IMR-90 (cell line): ENCODE measurements around the gene EXOC2. TPM values are rescaled to one million over a fixed set of nuclear protein-coding genes. Genes with fewer than 3 reads are reported as not detected.

ENCODE experiments used
- ATAC-seq: fragments of 200-7000 bp; cut with Tn5 transposase; 2 replicates; pipeline ENCODE4 v1.9.1; 2020; ENCODE audit warnings: low read depth, mild to moderate bottlenecking, moderate library complexity
- BruUV-seq: library from RNA; stranded (reverse); fragments of 400-500 nt; replicated peaks from 2 replicates; lab custom pipeline; 2021; lab: Mats Ljungman, UMichigan
- CTCF ChIA-PET: fragments of 300-600 bp; formaldehyde crosslinking; extraction: SDS; loops from one replicate; lab custom pipeline; 2021; ENCODE audit warnings: antibody characterized with exemption; lab: Yijun Ruan, JAX
- POLR2A ChIA-PET: fragments of 300-600 bp; sonication (Branson Sonifier 250); formaldehyde crosslinking; loops from one replicate; lab custom pipeline; 2022; ENCODE audit warnings: antibody characterized with exemption; ENCODE audit not compliant: unreplicated experiment; lab: Charles Lee
- DNase-seq: peaks from one replicate; pipeline ENCODE4 v3.0.0; 2013
- H2AFZ ChIP-seq: replicated peaks from 2 replicates; pipeline ENCODE3; 2013; ENCODE audit warnings: low read length, mild to moderate bottlenecking; ENCODE audit not compliant: poor library complexity
- H2AK5ac ChIP-seq: 2 replicates; pipeline ENCODE4 v1.6.1; 2013; ENCODE audit warnings: low read depth, low read length, inconsistent platforms
- H2AK9ac ChIP-seq: replicated peaks from 2 replicates; pipeline ENCODE3; 2013; ENCODE audit warnings: mild to moderate bottlenecking, low read depth, low read length, moderate library complexity; ENCODE audit not compliant: poor library complexity
- H2BK120ac ChIP-seq: 2 replicates; pipeline ENCODE4 v1.6.1; 2013; ENCODE audit warnings: low read depth, low read length, inconsistent platforms
- H2BK15ac ChIP-seq: 3 replicates; pipeline ENCODE4 v1.6.1; 2013; ENCODE audit warnings: low read depth, low read length, inconsistent platforms
- H2BK20ac ChIP-seq: 2 replicates; pipeline ENCODE4 v1.6.1; 2013; ENCODE audit warnings: low read depth, mild to moderate bottlenecking, inconsistent platforms, low read length, moderate library complexity
- H2BK5ac ChIP-seq: 2 replicates; pipeline ENCODE4 v1.6.1; 2013; ENCODE audit warnings: mild to moderate bottlenecking, low read depth, low read length, inconsistent platforms; ENCODE audit not compliant: poor library complexity, severe bottlenecking
- H3K14ac ChIP-seq: replicated peaks from 2 replicates; pipeline ENCODE4 v1.6.1; 2013; ENCODE audit warnings: low read depth, low read length, inconsistent platforms
- H3K18ac ChIP-seq: 2 replicates; pipeline ENCODE4 v1.6.1; 2013; ENCODE audit warnings: low read depth, low read length, control low read depth
- H3K23ac ChIP-seq: 2 replicates; pipeline ENCODE4 v1.6.1; 2013; ENCODE audit warnings: low read depth, low read length, inconsistent platforms
- H3K27ac ChIP-seq: 2 replicates; pipeline ENCODE4 v1.5.1; 2013; ENCODE audit warnings: mild to moderate bottlenecking, control low read depth, low read length; ENCODE audit not compliant: insufficient read depth
- H3K27me3 ChIP-seq: 2 replicates; pipeline ENCODE4 v1.6.1; 2013; ENCODE audit warnings: low read length; ENCODE audit not compliant: control insufficient read depth, insufficient read depth
- H3K36me3 ChIP-seq: 2 replicates; pipeline ENCODE4 v1.6.1; 2013; ENCODE audit warnings: low read length, mixed read lengths; ENCODE audit not compliant: control insufficient read depth, insufficient read depth
- H3K4ac ChIP-seq: 2 replicates; pipeline ENCODE4 v1.6.1; 2013; ENCODE audit warnings: low read depth, low read length, inconsistent platforms
- H3K4me1 ChIP-seq: 2 replicates; pipeline ENCODE4 v1.6.1; 2013; ENCODE audit warnings: low read length, mixed read lengths; ENCODE audit not compliant: control insufficient read depth, insufficient read depth
- H3K4me2 ChIP-seq: 2 replicates; pipeline ENCODE4 v1.6.1; 2013; ENCODE audit warnings: low read depth, mild to moderate bottlenecking, control low read depth, low read length, moderate library complexity
- H3K4me3 ChIP-seq: 2 replicates; pipeline ENCODE4 v1.5.1; 2013; ENCODE audit warnings: low read depth, mild to moderate bottlenecking, control low read depth, low read length, moderate library complexity; ENCODE audit not compliant: insufficient read depth
- H3K56ac ChIP-seq: 2 replicates; pipeline ENCODE4 v1.6.1; 2013; ENCODE audit warnings: low read length, inconsistent platforms; ENCODE audit not compliant: insufficient read depth; ENCODE audit errors: extremely low read depth
- H3K79me1 ChIP-seq, 2 experiments: 2 replicates each; pipeline ENCODE4 v1.6.1; 2013; ENCODE audit warnings: low read length in 2 of 2, inconsistent platforms in 1 of 2, low read depth in 1 of 2
- H3K9ac ChIP-seq: 2 replicates; pipeline ENCODE4 v1.6.1; 2013; ENCODE audit warnings: low read depth, low read length, control low read depth
- H3K9me1 ChIP-seq: 2 replicates; pipeline ENCODE4 v1.6.1; 2013; ENCODE audit warnings: low read length, inconsistent platforms; ENCODE audit not compliant: insufficient read depth
- H3K9me3 ChIP-seq: 2 replicates; pipeline ENCODE4 v1.6.1; 2013; ENCODE audit warnings: low read length; ENCODE audit not compliant: control insufficient read depth, insufficient read depth
- H4K20me1 ChIP-seq: 2 replicates; pipeline ENCODE4 v1.6.1; 2013; ENCODE audit warnings: low read length, inconsistent platforms; ENCODE audit not compliant: insufficient read depth
- H4K5ac ChIP-seq: 2 replicates; pipeline ENCODE4 v1.6.1; 2013; ENCODE audit warnings: mild to moderate bottlenecking, low read depth, low read length, control low read depth
- H4K8ac ChIP-seq, 2 experiments: 2 replicates each; pipeline ENCODE4 v1.6.1; 2013; ENCODE audit warnings: low read depth in 2 of 2, low read length in 2 of 2, control low read depth in 1 of 2, inconsistent platforms in 1 of 2
- H4K91ac ChIP-seq: 2 replicates; pipeline ENCODE4 v1.6.1; 2013; ENCODE audit warnings: low read depth, low read length, inconsistent platforms; ENCODE audit not compliant: insufficient read depth
- CEBPB ChIP-seq: IDR thresholded peaks from 2 replicates; pipeline ENCODE4 v1.6.1; 2012; ENCODE audit warnings: low read depth, low read length, improper control_type of control experiment
- MAFK ChIP-seq: IDR thresholded peaks from 2 replicates; pipeline ENCODE4 v1.6.1; 2012; ENCODE audit warnings: low read depth, low read length, improper control_type of control experiment
- MAZ ChIP-seq: IDR thresholded peaks from 2 replicates; pipeline ENCODE4 v1.6.1; 2012; ENCODE audit warnings: low read depth, mild to moderate bottlenecking, low read length, improper control_type of control experiment, moderate library complexity, borderline replicate concordance
- RAD21 ChIP-seq: IDR thresholded peaks from 2 replicates; pipeline ENCODE4 v1.6.1; 2012; ENCODE audit warnings: low read length, improper control_type of control experiment
- RCOR1 ChIP-seq: IDR thresholded peaks from 2 replicates; pipeline ENCODE4 v1.6.1; 2012; ENCODE audit warnings: mild to moderate bottlenecking, low read length, improper control_type of control experiment; ENCODE audit not compliant: insufficient replicate concordance
- WGBS, 2 experiments: methylation state at CpG; one replicate each; pipeline versions ENCODE4 v1.1.5 to v1.1.7; 2013; ENCODE audit warnings: missing lambda C conversion rate in 2 of 2; ENCODE audit not compliant: insufficient read length in 1 of 2; ENCODE audit errors: extremely low coverage in 2 of 2; 5-methylcytosine and 5-hydroxymethylcytosine counted together
- dilution Hi-C: fragments of 300-500 bp; cut with HindIII; formaldehyde crosslinking; loops from one replicate; pipeline ENCODE4 v1.14.3; 2018; ENCODE audit warnings: low sequenced_read_pairs; ENCODE audit not compliant: unreplicated experiment
- in situ Hi-C: fragments of 300-500 bp; cut with MboI; formaldehyde crosslinking; loops from 3 replicates; pipeline ENCODE4 v1.14.3; 2019; ENCODE audit warnings: low sequenced_read_pairs, inconsistent platforms, mixed read lengths
- intact Hi-C: fragments of 100-400 bp; cut with micrococcal nuclease; formaldehyde crosslinking; loops from 2 replicates; pipeline ENCODE4 v1.10.0; 2022
- polyA plus RNA-seq, 3 experiments: library from polyadenylated mRNA; depleted of rRNA; stranded (reverse); fragments of >200 nt; gene quantifications; 2 replicates each; pipeline ENCODE4 v1.2.3, GENCODE V29; 2012; ENCODE audit warnings: low replicate concordance in 1 of 3
- total RNA-seq: library from RNA; depleted of rRNA; stranded (reverse); fragments of >200 nt; gene quantifications from 2 replicates; pipeline ENCODE4 v1.2.3, GENCODE V29; 2012
- TF ChIP-seq, protein P1 (sequence below): fragments of 150-350 bp; IDR thresholded peaks from 2 replicates; pipeline ENCODE4 v1.6.1; 2016; ENCODE audit warnings: low read depth, mild to moderate bottlenecking, low read length, moderate library complexity, borderline replicate concordance
- TF ChIP-seq, protein P2 (sequence below): fragments of 150-350 bp; IDR thresholded peaks from 2 replicates; pipeline ENCODE4 v1.6.1; 2017; ENCODE audit warnings: mild to moderate bottlenecking, antibody characterized with exemption, low read length, low read depth

Gene EXOC2
- total and polyA plus RNA-seq, 2 of the 4 experiments (the other 2 are of a cell fraction): 13.1 to 37.3 TPM

DNA sequence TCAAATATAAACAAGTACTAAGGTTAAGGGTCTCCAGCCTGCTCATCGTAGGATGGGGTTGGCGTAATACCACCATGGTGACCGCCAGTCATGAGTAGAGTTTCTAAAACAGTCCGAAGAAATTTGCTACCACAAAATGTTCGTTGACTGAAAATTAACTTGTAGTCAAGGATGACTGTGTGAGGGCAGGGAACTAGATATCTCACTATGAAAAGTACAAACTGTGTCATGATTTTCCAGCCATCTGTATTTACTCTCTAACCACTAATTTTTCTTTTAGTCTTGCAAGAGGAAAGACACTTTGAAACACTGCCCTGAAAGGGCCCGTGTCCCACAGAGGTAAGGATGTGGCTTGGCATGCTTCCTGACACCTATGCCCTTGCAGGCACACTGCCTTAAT is 201.7 kb downstream of the EXOC2 start:
- no peak overlapping the region for H4K8ac ChIP-seq
- DNase-seq (no peak), ATAC-seq (no peak)
- no peak overlapping the region for H3K56ac ChIP-seq
- POLR2A ChIA-PET: no interaction called here
- peaks cover 4% of the 10 kb centered on the region for H3K9me1 ChIP-seq
- CTCF ChIA-PET: no interaction called here
- TF ChIP-seq, protein P1, sequence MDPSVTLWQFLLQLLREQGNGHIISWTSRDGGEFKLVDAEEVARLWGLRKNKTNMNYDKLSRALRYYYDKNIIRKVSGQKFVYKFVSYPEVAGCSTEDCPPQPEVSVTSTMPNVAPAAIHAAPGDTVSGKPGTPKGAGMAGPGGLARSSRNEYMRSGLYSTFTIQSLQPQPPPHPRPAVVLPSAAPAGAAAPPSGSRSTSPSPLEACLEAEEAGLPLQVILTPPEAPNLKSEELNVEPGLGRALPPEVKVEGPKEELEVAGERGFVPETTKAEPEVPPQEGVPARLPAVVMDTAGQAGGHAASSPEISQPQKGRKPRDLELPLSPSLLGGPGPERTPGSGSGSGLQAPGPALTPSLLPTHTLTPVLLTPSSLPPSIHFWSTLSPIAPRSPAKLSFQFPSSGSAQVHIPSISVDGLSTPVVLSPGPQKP: no peak
- no peak for TF ChIP-seq MAFK
- no peak for TF ChIP-seq RAD21
- no peak for TF ChIP-seq MAZ
- no peak for TF ChIP-seq CEBPB
- TF ChIP-seq, protein P2, sequence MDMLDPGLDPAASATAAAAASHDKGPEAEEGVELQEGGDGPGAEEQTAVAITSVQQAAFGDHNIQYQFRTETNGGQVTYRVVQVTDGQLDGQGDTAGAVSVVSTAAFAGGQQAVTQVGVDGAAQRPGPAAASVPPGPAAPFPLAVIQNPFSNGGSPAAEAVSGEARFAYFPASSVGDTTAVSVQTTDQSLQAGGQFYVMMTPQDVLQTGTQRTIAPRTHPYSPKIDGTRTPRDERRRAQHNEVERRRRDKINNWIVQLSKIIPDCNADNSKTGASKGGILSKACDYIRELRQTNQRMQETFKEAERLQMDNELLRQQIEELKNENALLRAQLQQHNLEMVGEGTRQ: no peak
- no peak for TF ChIP-seq RCOR1
- no peak overlapping the region for H2AK5ac ChIP-seq
- H3K27ac ChIP-seq: no peak overlapping the region
- no peaks in the 10 kb centered on the region for H3K27me3 ChIP-seq
- no peaks in the 10 kb centered on the region for H3K79me1 ChIP-seq
- no peak overlapping the region for H3K4ac ChIP-seq
- H4K5ac ChIP-seq: no peak overlapping the region
- H2BK5ac ChIP-seq: no peak overlapping the region
- H4K20me1 ChIP-seq: no peaks in the 10 kb centered on the region
- H3K36me3 ChIP-seq: peaks cover 14% of the 10 kb centered on the region
- BruUV-seq: no TSS peak
- intact Hi-C loops (no loop called here), dilution Hi-C loops (no loop called here), in situ Hi-C loops (no loop called here)
- no peak overlapping the region for H3K4me3 ChIP-seq
- no CpG with 5 or more reads among the region's 6 CpGs for WGBS, 2 experiments
- no peak overlapping the region for H2BK20ac ChIP-seq
- no peak overlapping the region for H3K4me2 ChIP-seq
- no peak overlapping the region for H3K9ac ChIP-seq
- H2BK15ac ChIP-seq: no peak overlapping the region
- H3K14ac ChIP-seq: no peak overlapping the region
- H4K91ac ChIP-seq: no peak overlapping the region
- no peaks in the 10 kb centered on the region for H3K9me3 ChIP-seq
- no peak overlapping the region for H2AFZ ChIP-seq
- H2BK120ac ChIP-seq: no peak overlapping the region
- H3K4me1 ChIP-seq: no peaks in the 10 kb centered on the region
- no peak overlapping the region for H3K23ac ChIP-seq
- no peak overlapping the region for H3K18ac ChIP-seq
- H2AK9ac ChIP-seq: no peak overlapping the region
